Prostate gland (tissue), 2 donors: ENCODE data around the gene CALHM6.

ENCODE experiments used
- CTCF ChIP-seq, 4 experiments: fragments of 200-600 bp in 2 of 4; fragments of 450-650 bp in 2 of 4; sonication (generic) in 2 of 4; IDR thresholded peaks; 1 replicate in 3 of 4; 2 replicates in 1 of 4; pipeline ENCODE4 v1.5.1; 2016 to 2019; ENCODE audit warnings: antibody characterized with exemption in 4 of 4, mild to moderate bottlenecking in 2 of 4, moderate library complexity in 2 of 4
- POLR2A ChIP-seq: fragments of 450-650 bp; IDR thresholded peaks from one replicate; pipeline ENCODE4 v1.6.1; 2016; ENCODE audit warnings: antibody characterized with exemption, mild to moderate bottlenecking

GRCh38 chr6:116483616-116484015 lies 22.4 kb downstream of the CALHM6 start:
- TF ChIP-seq POLR2A (no peak), CTCF (IDR thresholded peaks at IDR 0.05) (no peak)
